HG03565 (cell line): ENCODE data around the gene MFSD6.
A peak's percentile ranks its signal among the peaks of the same experiment; 100 is the strongest.

Source experiments
- ATAC-seq: cut with Tn5 transposase; IDR thresholded peaks from one replicate; pipeline ENCODE4 v1.9.1; 2021; ENCODE audit warnings: mild to moderate bottlenecking, moderate library complexity; ENCODE audit not compliant: unreplicated experiment

The MFSD6 gene

DNA sequence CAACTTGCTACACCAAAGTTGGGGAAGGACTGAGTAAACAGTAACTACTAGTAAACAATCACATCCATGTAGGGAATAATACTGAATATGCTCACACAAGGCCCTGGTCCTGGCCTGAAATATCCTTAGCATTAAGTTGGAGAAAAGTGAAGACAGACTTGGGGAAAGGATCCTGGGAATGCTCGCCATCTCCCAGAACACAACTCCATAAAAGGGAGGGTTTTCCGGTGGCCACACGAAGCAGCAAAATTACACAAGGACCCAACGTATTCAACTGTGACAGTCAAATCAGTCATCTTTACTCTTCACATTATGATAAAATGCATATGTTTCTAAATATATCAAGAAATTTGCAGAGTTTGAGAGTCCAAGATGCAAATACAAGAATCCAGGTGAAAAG, 119.1 kb downstream of the MFSD6 start:
- no peak for ATAC-seq

DNA sequence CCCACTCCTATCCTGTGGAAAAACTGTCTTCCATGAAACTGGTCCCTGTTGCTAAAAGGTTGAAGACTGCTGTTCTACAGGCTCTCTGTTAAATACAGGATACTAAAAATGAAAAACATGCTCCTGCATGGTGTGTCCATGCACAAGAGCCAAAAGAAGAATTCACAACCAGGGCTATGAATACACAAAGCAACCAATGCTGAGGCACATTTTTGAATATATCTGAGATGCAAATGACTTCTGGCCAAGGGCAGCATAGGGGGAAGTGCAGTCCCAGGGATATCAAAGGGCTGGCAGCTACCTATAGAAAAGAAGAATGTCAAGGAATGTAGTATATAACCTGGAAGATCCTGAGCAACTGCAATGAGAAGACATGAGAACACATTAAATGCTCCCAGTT, 119.8 kb downstream of the MFSD6 start:
- no peak for ATAC-seq

DNA sequence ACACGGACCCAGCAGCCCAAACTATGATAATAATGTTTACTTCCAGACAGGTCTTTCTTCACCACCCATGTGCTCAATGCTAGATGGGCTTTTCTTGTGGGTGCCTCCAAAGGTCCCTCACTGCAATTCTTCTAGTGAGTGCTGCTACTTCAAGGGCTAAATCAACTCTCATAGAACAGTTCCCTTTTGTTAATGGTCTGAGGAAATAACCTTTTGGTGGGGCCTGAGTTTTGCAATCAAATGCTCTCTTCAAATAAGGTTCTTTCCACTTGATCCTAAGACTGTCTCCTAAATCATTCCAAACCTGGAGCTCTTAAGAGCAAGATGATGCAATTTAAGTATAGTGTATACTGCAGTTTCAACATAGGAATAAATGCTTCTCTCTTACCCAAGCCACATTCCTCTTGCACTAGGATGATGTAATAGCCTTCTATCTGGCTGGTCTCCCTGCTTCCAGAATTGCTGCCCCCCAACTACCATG, 120.4 kb downstream of the MFSD6 start:
- ATAC-seq = no peak

- no peak for ATAC-seq
These were observed 121.5 kb downstream of the MFSD6 start for GRCh38 chr2:190529486-190530247.

DNA sequence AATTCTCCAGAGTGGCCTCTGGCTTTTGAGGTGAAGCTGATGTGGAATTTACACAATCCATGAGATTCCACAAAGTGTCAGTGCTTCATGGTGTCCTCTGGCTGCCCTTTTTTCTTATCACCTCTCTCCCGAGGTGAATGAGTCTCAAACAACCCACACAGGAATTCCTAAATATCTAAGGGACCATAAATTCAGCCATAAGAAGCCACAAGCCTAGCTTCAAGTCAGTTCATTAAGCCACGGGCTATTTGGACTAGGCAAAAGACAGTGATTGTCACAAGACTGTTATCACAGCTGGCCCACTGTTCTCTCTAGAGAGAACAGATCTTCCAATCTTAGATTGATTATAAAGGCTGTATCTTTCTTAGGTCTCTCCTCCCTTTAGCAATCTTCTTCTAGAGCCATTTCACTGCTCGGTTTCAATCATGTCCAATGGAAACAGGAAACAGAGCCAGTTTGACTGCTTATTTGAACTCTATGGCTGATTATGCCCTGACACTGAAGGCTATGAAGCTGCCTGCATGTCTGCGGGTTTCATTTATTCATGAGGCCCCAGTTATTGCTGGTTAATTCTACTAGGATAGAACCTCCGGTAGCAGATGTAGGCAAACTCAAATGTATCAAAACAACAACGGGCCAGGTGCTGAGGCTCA, 122.2 kb downstream of the MFSD6 start:
- ATAC-seq = no peak

- no peak for ATAC-seq
These were observed 124.4 kb downstream of the MFSD6 start for GRCh38 chr2:190532581-190532980.

- no peak for ATAC-seq
These were observed 125.2 kb downstream of the MFSD6 start for GRCh38 chr2:190533175-190533967.

DNA sequence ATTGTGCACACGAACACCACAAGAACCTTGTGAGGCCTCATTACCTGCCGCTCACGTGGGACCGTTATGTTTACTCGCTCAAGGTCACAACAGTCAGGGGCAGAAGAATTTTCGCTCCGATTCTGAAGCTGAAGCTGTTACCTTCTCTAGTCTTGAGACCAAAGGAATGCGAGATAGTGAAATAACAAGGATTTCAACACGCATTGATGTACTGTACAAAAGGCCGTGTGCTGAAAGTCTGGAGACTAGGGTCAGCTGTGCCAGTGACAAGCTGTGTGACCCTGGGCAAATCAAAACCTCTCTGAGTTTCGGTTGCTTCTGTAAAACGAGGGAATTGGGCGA, 125.8 kb downstream of the MFSD6 start:
- no peak for ATAC-seq

- ATAC-seq = peak; percentile 53
These were observed 126.4 kb downstream of the MFSD6 start, which contains the start of gene NEMP2 for GRCh38 chr2:190534310-190535120. TSS of gene NEMP2 (minus strand) at chr2:190534722. CDS start at chr2:190534655, 67 bp downstream.

DNA sequence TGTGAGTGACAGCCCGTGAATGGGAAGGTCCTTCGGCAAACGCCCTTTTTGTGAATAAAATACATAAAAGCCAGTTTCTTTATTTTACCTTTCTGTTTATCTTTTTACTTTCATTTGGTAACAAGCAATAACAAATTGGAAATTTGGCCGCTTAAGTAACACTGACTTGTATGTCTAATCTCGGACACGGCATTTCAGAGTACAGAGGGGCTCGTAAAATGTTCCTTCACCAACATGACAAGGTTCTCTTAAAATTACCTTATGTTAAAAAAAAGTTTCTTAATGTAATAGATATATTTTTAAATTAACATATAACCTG, 126.9 kb downstream of the MFSD6 start:
- no peak for ATAC-seq

GRCh38 chr2:190535586-190535985, 127.4 kb downstream of the MFSD6 start:
- no peak for ATAC-seq

GRCh38 chr2:190537765-190538164, 129.6 kb downstream of the MFSD6 start:
- no peak for ATAC-seq

- no peak for ATAC-seq
These were observed 130.0 kb downstream of the MFSD6 start for GRCh38 chr2:190538201-190538600.

- no peak for ATAC-seq
These were observed 131.9 kb downstream of the MFSD6 start for GRCh38 chr2:190540048-190540447.

DNA sequence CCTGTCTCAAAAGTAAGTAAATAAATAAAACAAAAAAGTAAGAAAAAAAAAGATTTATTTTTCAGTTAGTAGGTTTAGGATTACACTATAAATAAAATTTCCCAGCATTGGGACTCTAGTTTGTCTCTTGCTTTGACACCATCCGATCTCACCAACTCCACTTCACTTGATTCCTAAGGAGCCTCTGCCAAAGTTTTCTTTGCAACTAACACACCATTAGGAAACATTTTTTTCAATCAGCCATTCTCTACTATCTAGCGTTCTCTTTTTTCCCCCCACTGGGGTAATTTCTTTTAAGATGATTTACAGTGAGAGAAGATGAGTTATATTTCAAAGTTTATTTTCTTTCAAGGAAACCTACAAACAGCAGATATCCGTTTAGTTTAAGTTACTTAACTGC, 136.9 kb downstream of the MFSD6 start:
- no peak for ATAC-seq

- no peak for ATAC-seq
These were observed 137.6 kb downstream of the MFSD6 start for GRCh38 chr2:190545555-190546385.

GRCh38 chr2:190546734-190547133, 138.6 kb downstream of the MFSD6 start:
- ATAC-seq = no peak

GRCh38 chr2:190547886-190548285, 139.7 kb downstream of the MFSD6 start:
- ATAC-seq = no peak

GRCh38 chr2:190550137-190550536, 142.0 kb downstream of the MFSD6 start:
- no peak for ATAC-seq
